ENCODE data around the gene MBD3. TPM values are rescaled to one million over a fixed set of nuclear protein-coding genes. Genes with fewer than 3 reads are reported as not detected.

Gene MBD3
- total RNA-seq, 1 donor from 2014 or later = 34.2 TPM

DNA sequence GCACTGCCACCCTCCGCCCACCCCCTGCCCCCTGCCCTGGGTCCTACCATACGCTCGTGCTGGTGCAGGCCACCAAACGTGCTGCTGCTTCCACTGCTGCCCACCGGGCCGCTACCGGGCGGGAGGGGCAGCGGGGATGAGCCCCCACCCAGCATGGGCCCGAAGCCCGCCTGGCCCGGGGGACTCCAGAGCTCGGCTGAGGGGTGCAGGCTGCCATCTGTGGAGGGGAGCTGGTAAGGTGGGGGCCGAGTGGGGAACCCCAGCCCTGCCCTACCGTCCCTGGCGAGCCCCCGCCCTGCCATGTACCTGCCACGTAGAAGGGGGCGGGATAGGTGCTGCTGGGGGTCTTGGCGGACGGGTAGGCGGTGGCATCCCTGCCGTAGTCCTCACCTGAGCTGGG is 29.3 kb upstream of the MBD3 start:
- Mint-ChIP-seq H3K4me1 (peaks cover 12% of the 10 kb centered on the region), H3K36me3 (peaks cover 27% of the 10 kb centered on the region)

DNA sequence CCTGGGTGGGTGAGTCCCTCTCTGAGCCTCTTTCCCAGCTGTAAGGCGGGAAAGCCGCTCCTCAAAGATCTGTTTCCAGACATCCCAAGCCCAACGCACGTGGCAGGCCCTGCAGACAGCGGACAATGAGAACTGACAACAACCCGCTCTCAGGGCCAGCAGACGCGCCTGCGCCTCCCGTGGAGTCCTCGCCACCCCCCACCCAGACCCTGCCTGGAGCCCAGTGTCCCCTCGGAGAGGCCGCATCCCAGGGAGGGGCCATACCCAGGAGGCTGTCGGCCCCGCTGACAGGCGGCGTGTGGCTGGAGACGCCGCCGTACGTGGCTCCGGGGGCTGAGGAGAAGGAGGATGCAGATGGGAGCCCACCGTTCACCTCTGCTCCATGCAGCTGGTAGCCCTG is 28.9 kb upstream of the MBD3 start:
- no peak overlapping the region for H3K27ac Mint-ChIP-seq
- H3K9ac ChIP-seq = no peak overlapping the region

More for the DNA sequence above, 29.3 kb upstream of the MBD3 start:
- peaks cover 11% of the 10 kb centered on the region for H3F3A ChIP-seq (ENCODE audit: low read depth)
- H3K27ac ChIP-seq = no peak overlapping the region
- H3K36me3 ChIP-seq = no peaks in the 10 kb centered on the region
- no peak overlapping the region for H3K4me3 ChIP-seq
- H3K9ac ChIP-seq = no peak overlapping the region
- peaks cover 7% of the 10 kb centered on the region for H3K27me3 Mint-ChIP-seq (ENCODE audit: insufficient read depth, low read depth)
- H3K4me1 ChIP-seq = no peaks in the 10 kb centered on the region
- H3K79me2 ChIP-seq (ENCODE audit: low read depth) = peaks cover 30% of the 10 kb centered on the region
- no peak overlapping the region for H2AFZ ChIP-seq (replicated peaks)
- no peak overlapping the region for H3K4me2 ChIP-seq
- no peak overlapping the region for H3K27ac Mint-ChIP-seq
- DNase-seq (ENCODE audit: low spot score) = no peak
- H3K4me3 Mint-ChIP-seq = no peak overlapping the region
- no peaks in the 10 kb centered on the region for H3K9me3 Mint-ChIP-seq
- no peak for TF ChIP-seq EZH2phosphoT487 (IDR thresholded peaks at IDR 0.05)
- TF ChIP-seq EZH2 (IDR thresholded peaks at IDR 0.05) = no peak
- TF ChIP-seq CTCF (IDR thresholded peaks at IDR 0.05) = no peak
- H4K20me1 ChIP-seq (ENCODE audit: low read depth) = peaks cover 88% of the 10 kb centered on the region
- no peaks in the 10 kb centered on the region for H3K27me3 ChIP-seq
- H3K9me3 ChIP-seq (ENCODE audit: low read depth) = no peaks in the 10 kb centered on the region

DNA sequence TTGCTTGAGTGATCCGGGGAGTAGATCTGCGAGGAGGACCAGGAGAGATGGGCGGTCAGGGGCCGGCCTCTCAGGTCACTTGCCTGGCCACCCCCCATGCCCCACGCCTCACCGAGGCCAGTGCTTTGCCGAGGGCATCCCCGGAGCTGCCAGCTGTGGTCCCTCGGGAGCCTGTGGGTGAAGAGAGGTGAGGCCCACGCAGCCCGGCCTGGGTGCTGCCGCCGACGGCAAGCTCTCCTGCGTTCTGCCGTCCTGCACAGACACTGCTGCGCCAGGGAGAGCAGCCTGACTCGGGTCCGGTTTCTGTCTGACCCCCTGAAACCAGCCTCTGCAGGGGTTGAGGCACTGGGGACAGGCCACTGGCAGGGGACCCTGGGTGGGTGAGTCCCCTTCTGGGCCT is 28.4 kb upstream of the MBD3 start:
- H3K9ac ChIP-seq = no peak overlapping the region
- no peak for DNase-seq (ENCODE audit: low spot score)
- peaks cover 12% of the 10 kb centered on the region for H3K4me1 Mint-ChIP-seq
- H3K36me3 ChIP-seq = no peaks in the 10 kb centered on the region
- peaks cover 33% of the 10 kb centered on the region for H3K36me3 Mint-ChIP-seq
- H3K27me3 ChIP-seq = no peaks in the 10 kb centered on the region
- H3F3A ChIP-seq (ENCODE audit: low read depth) = peaks cover 11% of the 10 kb centered on the region
- no peaks in the 10 kb centered on the region for H3K4me1 ChIP-seq
- H3K9me3 Mint-ChIP-seq = no peaks in the 10 kb centered on the region
- no peak overlapping the region for H3K4me3 ChIP-seq
- no peak overlapping the region for H3K4me2 ChIP-seq
- H3K27me3 Mint-ChIP-seq (ENCODE audit: insufficient read depth, low read depth) = peaks cover 7% of the 10 kb centered on the region
- no peak overlapping the region for H3K27ac Mint-ChIP-seq
- peak overlapping the region; percentile 53 for H3K27ac ChIP-seq
- H3K4me3 Mint-ChIP-seq = no peak overlapping the region
- H4K20me1 ChIP-seq (ENCODE audit: low read depth) = peaks cover 87% of the 10 kb centered on the region
- no peak overlapping the region for H2AFZ ChIP-seq (replicated peaks)
- H3K79me2 ChIP-seq (ENCODE audit: low read depth) = peaks cover 33% of the 10 kb centered on the region
- TF ChIP-seq EZH2 (IDR thresholded peaks at IDR 0.05) (no peak), CTCF (IDR thresholded peaks at IDR 0.05) (no peak), EZH2phosphoT487 (IDR thresholded peaks at IDR 0.05) (no peak)
- no peaks in the 10 kb centered on the region for H3K9me3 ChIP-seq (ENCODE audit: low read depth)

More for the DNA sequence above, 28.9 kb upstream of the MBD3 start:
- no peak for DNase-seq (ENCODE audit: low spot score)
- Mint-ChIP-seq H3K36me3 (peaks cover 30% of the 10 kb centered on the region), H3K4me1 (peaks cover 12% of the 10 kb centered on the region), H3K27me3 (ENCODE audit: insufficient read depth, low read depth) (peaks cover 7% of the 10 kb centered on the region), H3K4me3 (no peak overlapping the region), H3K9me3 (no peaks in the 10 kb centered on the region)
- Histone ChIP-seq H2AFZ (replicated peaks) (no peak overlapping the region), H3F3A (ENCODE audit: low read depth) (peaks cover 11% of the 10 kb centered on the region), H3K4me1 (no peaks in the 10 kb centered on the region), H3K27ac (no peak overlapping the region), H4K20me1 (ENCODE audit: low read depth) (peaks cover 89% of the 10 kb centered on the region), H3K79me2 (ENCODE audit: low read depth) (peaks cover 33% of the 10 kb centered on the region), H3K36me3 (no peaks in the 10 kb centered on the region), H3K4me2 (no peak overlapping the region), H3K9me3 (ENCODE audit: low read depth) (no peaks in the 10 kb centered on the region), H3K4me3 (no peak overlapping the region), H3K27me3 (no peaks in the 10 kb centered on the region)
- TF ChIP-seq EZH2phosphoT487 (IDR thresholded peaks at IDR 0.05) (no peak), CTCF (IDR thresholded peaks at IDR 0.05) (no peak), EZH2 (IDR thresholded peaks at IDR 0.05) (no peak)
